Hepatocyte (in vitro differentiated cells): Measurements from ENCODE around the gene FHDC1.

Experiments
- EZH2 ChIP-seq: fragments of 200-600 bp; sonication (generic); IDR thresholded peaks from 2 replicates; pipeline ENCODE4 v1.6.1; 2016; ENCODE audit warnings: antibody characterized with exemption, mild to moderate bottlenecking, borderline replicate concordance
- TF ChIP-seq, protein P1 (sequence below): fragments of 200-600 bp; sonication (generic); IDR thresholded peaks from 2 replicates; pipeline ENCODE4 v1.5.1; 2016; ENCODE audit warnings: antibody characterized with exemption, mild to moderate bottlenecking; ENCODE audit not compliant: poor library complexity

DNA sequence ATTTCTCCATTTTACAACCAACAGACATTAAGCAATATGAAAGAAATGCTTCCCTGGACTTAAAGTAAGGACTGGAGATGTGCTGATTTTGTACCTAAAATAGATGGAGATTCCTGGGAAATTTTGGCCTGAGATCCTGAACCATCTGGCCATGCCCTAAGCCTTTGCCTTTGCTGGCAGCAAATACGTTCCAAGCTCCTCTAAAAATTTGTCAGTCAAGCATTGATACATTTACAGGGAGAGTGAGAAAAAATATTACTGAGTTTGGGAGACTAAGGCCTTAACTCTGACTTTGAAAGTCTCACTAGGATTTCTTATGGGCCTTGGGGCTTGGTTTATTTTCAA is 63.9 kb downstream of the FHDC1 start:
- TF ChIP-seq, protein P1, sequence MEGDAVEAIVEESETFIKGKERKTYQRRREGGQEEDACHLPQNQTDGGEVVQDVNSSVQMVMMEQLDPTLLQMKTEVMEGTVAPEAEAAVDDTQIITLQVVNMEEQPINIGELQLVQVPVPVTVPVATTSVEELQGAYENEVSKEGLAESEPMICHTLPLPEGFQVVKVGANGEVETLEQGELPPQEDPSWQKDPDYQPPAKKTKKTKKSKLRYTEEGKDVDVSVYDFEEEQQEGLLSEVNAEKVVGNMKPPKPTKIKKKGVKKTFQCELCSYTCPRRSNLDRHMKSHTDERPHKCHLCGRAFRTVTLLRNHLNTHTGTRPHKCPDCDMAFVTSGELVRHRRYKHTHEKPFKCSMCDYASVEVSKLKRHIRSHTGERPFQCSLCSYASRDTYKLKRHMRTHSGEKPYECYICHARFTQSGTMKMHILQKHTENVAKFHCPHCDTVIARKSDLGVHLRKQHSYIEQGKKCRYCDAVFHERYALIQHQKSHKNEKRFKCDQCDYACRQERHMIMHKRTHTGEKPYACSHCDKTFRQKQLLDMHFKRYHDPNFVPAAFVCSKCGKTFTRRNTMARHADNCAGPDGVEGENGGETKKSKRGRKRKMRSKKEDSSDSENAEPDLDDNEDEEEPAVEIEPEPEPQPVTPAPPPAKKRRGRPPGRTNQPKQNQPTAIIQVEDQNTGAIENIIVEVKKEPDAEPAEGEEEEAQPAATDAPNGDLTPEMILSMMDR, result no peak
- no peak for TF ChIP-seq EZH2
